IPS DF 6.9 (cell line): ENCODE data around the gene DGAT2.

Source experiments
- DNase-seq: peaks from one replicate; pipeline ENCODE4 v3.0.0-alpha.2; 2013; ENCODE audit warnings: low read depth, low spot score
- H3K27ac ChIP-seq: one replicate; pipeline ENCODE4 v1.5.1; 2013; ENCODE audit warnings: low read length, control low read depth
- H3K27me3 ChIP-seq: 2 replicates; pipeline ENCODE4 v1.6.1; 2013; ENCODE audit warnings: mild to moderate bottlenecking, low read length; ENCODE audit not compliant: control insufficient read depth, insufficient read depth
- H3K36me3 ChIP-seq: 2 replicates; pipeline ENCODE4 v1.6.1; 2013; ENCODE audit warnings: low read length; ENCODE audit not compliant: control insufficient read depth, insufficient read depth
- H3K4me1 ChIP-seq: 2 replicates; pipeline ENCODE4 v1.6.1; 2013; ENCODE audit warnings: low read length; ENCODE audit not compliant: control insufficient read depth, insufficient read depth
- H3K4me3 ChIP-seq: 2 replicates; pipeline ENCODE4 v1.5.1; 2013; ENCODE audit warnings: mild to moderate bottlenecking, low read length
- H3K9me3 ChIP-seq: 2 replicates; pipeline ENCODE4 v1.6.1; 2013; ENCODE audit warnings: low read length, inconsistent platforms; ENCODE audit not compliant: control insufficient read depth, insufficient read depth
- WGBS: extraction: QIAGEN DNeasy Blood & Tissue Kit; methylation state at CpG from one replicate; pipeline ENCODE4 v1.1.7; 2013; ENCODE audit warnings: mixed read lengths, missing lambda C conversion rate; ENCODE audit not compliant: insufficient read length, insufficient coverage; 5-methylcytosine and 5-hydroxymethylcytosine counted together

DGAT2 gene

DNA sequence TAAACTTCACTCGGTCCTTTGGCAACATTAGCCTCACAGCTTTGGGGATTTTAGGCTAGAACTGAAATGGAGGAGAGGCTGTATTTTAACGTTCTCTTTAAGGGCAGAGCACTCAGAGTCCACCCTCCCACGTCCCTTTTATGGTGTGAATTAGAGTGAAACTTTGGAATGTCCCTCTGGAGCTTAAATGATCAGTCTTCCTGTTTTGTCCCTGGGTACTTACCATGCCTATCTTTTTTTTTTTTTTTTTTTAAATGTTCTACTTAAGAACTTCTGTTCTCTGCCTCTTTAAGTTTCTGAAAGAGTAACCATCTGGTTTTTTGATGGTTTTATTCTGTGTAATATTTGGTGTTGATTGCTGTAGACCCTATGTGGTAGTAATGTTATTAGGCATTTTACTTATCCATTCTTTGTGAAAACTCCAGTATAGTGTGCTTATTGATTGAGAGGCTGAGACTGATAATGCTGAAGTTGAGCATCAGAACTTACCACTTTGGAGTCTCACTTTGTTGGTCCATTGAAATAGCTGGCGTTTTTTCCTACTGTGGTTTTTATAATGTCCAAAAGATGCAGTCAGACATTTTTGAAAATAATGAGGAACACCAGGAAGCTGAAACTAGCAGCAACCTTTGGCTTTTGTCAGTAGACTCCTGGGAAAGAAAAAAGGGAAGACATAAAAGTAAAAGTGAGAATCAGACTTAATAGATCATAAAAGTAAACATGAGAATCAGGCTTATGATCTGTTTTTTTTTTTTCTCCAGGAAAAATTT, 58.1 kb downstream of the DGAT2 start:
- WGBS = no CpG with 5 or more reads among the region's 4 CpGs
- Histone ChIP-seq H3K9me3 (no peaks in the 10 kb centered on the region), H3K27me3 (no peaks in the 10 kb centered on the region), H3K4me3 (no peak overlapping the region), H3K27ac (no peak overlapping the region), H3K4me1 (no peaks in the 10 kb centered on the region), H3K36me3 (no peaks in the 10 kb centered on the region)
- DNase-seq = no peak

GRCh38 chr11:75827562-75827961, 59.0 kb downstream of the DGAT2 start:
- Histone ChIP-seq H3K4me1 (no peaks in the 10 kb centered on the region), H3K4me3 (no peak overlapping the region), H3K9me3 (no peaks in the 10 kb centered on the region), H3K36me3 (no peaks in the 10 kb centered on the region), H3K27ac (no peak overlapping the region), H3K27me3 (no peaks in the 10 kb centered on the region)
- DNase-seq = no peak
- no CpG with 5 or more reads among the region's 5 CpGs for WGBS

GRCh38 chr11:75831915-75832502, 63.4 kb downstream of the DGAT2 start:
- WGBS = no CpG with 5 or more reads among the region's 6 CpGs
- no peak overlapping the region for H3K4me3 ChIP-seq
- no peaks in the 10 kb centered on the region for H3K27me3 ChIP-seq
- DNase-seq = no peak
- no peak overlapping the region for H3K27ac ChIP-seq
- H3K36me3 ChIP-seq = no peaks in the 10 kb centered on the region
- H3K4me1 ChIP-seq = no peaks in the 10 kb centered on the region
- no peaks in the 10 kb centered on the region for H3K9me3 ChIP-seq

DNA sequence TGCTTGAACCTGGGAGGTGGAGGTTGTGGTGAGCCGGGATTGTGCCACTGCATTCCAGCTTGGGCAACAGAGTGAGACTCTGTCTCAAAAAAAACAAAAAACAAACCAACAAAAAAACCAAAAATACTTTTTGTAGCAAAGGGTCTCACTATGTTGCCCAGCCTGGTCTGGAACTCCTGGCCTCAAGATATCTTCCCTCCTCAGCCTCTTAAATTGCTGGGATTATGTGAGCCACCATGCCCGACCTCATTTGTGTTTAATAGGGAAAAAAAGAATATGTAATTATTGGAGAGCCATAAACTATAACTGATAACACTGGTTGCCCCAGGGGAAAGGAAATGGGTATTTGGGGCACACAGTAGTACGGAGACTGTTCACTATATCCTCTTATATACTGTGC, 66.2 kb downstream of the DGAT2 start:
- Histone ChIP-seq H3K36me3 (no peaks in the 10 kb centered on the region), H3K4me1 (no peaks in the 10 kb centered on the region), H3K27me3 (no peaks in the 10 kb centered on the region), H3K4me3 (no peak overlapping the region), H3K27ac (no peak overlapping the region), H3K9me3 (no peaks in the 10 kb centered on the region)
- no CpG with 5 or more reads among the region's 3 CpGs for WGBS
- DNase-seq = no peak

DNA sequence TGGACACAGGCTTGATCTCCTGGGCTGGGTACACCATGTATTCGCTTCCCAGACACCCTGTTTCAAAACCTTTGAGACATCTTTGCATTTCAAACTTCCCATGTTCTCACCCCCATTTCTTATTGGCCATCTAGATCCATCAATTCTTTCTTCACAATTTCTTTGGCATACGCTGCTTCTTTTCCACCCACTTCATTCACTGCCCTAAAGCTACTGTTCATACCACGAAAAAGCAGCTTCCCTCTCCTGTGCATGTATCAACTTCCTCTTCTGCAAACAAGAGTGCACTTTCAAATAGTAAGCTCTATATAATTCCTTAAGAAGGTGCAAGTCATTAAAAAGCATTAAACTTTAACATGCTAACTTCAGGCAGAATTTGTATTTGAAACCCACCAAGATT, 67.8 kb downstream of the DGAT2 start:
- H3K4me1 ChIP-seq = no peaks in the 10 kb centered on the region
- no peaks in the 10 kb centered on the region for H3K9me3 ChIP-seq
- H3K27ac ChIP-seq = no peak overlapping the region
- no peaks in the 10 kb centered on the region for H3K27me3 ChIP-seq
- no CpG with 5 or more reads among the region's 3 CpGs for WGBS
- H3K36me3 ChIP-seq = no peaks in the 10 kb centered on the region
- DNase-seq = no peak
- H3K4me3 ChIP-seq = no peak overlapping the region

- DNase-seq = no peak
- H3K27me3 ChIP-seq = no peaks in the 10 kb centered on the region
- H3K4me3 ChIP-seq = no peak overlapping the region
- no peaks in the 10 kb centered on the region for H3K36me3 ChIP-seq
- no peak overlapping the region for H3K27ac ChIP-seq
- H3K9me3 ChIP-seq = no peaks in the 10 kb centered on the region
- H3K4me1 ChIP-seq = no peaks in the 10 kb centered on the region
Measured at GRCh38 chr11:75839851-75840250, 71.3 kb downstream of the DGAT2 start.

- H3K36me3 ChIP-seq = no peaks in the 10 kb centered on the region
- DNase-seq = no peak
- H3K27me3 ChIP-seq = no peaks in the 10 kb centered on the region
- H3K27ac ChIP-seq = no peak overlapping the region
- no peaks in the 10 kb centered on the region for H3K9me3 ChIP-seq
- H3K4me3 ChIP-seq = no peak overlapping the region
- no peaks in the 10 kb centered on the region for H3K4me1 ChIP-seq
- WGBS = no CpG with 5 or more reads among the region's 1 CpG
Measured at GRCh38 chr11:75840522-75840921, 71.9 kb downstream of the DGAT2 start.

- no peaks in the 10 kb centered on the region for H3K36me3 ChIP-seq
Measured at GRCh38 chr11:75841739-75842138, 73.2 kb downstream of the DGAT2 start.

GRCh38 chr11:75845324-75845723, 76.7 kb downstream of the DGAT2 start:
- no peak for DNase-seq
- H3K27me3 ChIP-seq = no peaks in the 10 kb centered on the region
- H3K27ac ChIP-seq = no peak overlapping the region
- H3K4me1 ChIP-seq = no peaks in the 10 kb centered on the region
- no peak overlapping the region for H3K4me3 ChIP-seq
- H3K36me3 ChIP-seq = no peaks in the 10 kb centered on the region
- no peaks in the 10 kb centered on the region for H3K9me3 ChIP-seq

More at GRCh38 chr11:75841739-75842138, 73.2 kb downstream of the DGAT2 start:
- no peak overlapping the region for H3K4me3 ChIP-seq
- no CpG with 5 or more reads among the region's 2 CpGs for WGBS
- no peaks in the 10 kb centered on the region for H3K27me3 ChIP-seq
- H3K4me1 ChIP-seq = no peaks in the 10 kb centered on the region
- no peak overlapping the region for H3K27ac ChIP-seq
- no peak for DNase-seq
- no peaks in the 10 kb centered on the region for H3K9me3 ChIP-seq

GRCh38 chr11:75849894-75850293, 81.3 kb downstream of the DGAT2 start:
- H3K4me1 ChIP-seq = no peaks in the 10 kb centered on the region
- DNase-seq = no peak
- no peaks in the 10 kb centered on the region for H3K9me3 ChIP-seq
- H3K36me3 ChIP-seq = no peaks in the 10 kb centered on the region
- H3K27ac ChIP-seq = no peak overlapping the region
- H3K27me3 ChIP-seq = no peaks in the 10 kb centered on the region
- no peak overlapping the region for H3K4me3 ChIP-seq

DNA sequence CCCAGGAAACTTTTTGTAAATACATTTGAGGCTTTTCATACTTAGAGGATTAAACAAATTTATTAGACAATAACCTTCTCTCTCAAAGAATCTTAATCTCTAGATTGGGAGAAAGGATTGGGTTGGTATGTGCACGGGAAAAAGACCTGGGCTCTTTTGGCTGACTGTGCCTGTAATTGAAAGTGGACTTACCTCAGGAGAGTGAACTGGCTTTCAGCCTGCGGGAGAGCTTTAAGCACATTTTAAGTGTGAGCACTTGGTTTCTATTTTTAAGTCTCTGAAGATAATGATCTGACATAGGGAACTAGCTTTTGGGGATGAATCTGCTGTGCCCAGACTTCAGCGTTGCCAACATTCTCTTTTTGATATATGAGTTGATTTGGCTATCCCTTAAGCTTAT, 82.2 kb downstream of the DGAT2 start:
- no CpG with 5 or more reads among the region's 3 CpGs for WGBS
- no peaks in the 10 kb centered on the region for H3K27me3 ChIP-seq
- H3K4me3 ChIP-seq = no peak overlapping the region
- no peak overlapping the region for H3K27ac ChIP-seq
- H3K4me1 ChIP-seq = no peaks in the 10 kb centered on the region
- no peak for DNase-seq
- H3K36me3 ChIP-seq = no peaks in the 10 kb centered on the region
- H3K9me3 ChIP-seq = no peaks in the 10 kb centered on the region
